ENCODE results near the gene TGFB3.

- TF ChIP-seq CTCF (IDR thresholded peaks at IDR 0.05) (no peak), POLR2A (IDR thresholded peaks at IDR 0.05) (no peak)
These were observed 30.6 kb upstream of the TGFB3 start for GRCh38 chr14:76012354-76012753.
